GM12878 (cell line): ENCODE results near the gene DCAF11. TPM values are rescaled to one million over a fixed set of nuclear protein-coding genes. Genes with fewer than 3 reads are reported as not detected.

Experiments used
- DPF2 ChIP-seq: fragments of 450-650 bp; IDR thresholded peaks from 2 replicates; pipeline ENCODE4 v1.6.1; 2017; ENCODE audit warnings: mild to moderate bottlenecking
- FOS ChIP-seq: IDR thresholded peaks from 3 replicates; pipeline ENCODE4 v1.6.1; 2011; ENCODE audit warnings: borderline replicate concordance; ENCODE audit not compliant: insufficient read length; ENCODE audit errors: extremely low read depth
- IKZF2 ChIP-seq, 2 experiments: fragments of 450-650 bp; IDR thresholded peaks; 2 replicates each; pipeline ENCODE4 v1.6.1; 2017; ENCODE audit warnings: mild to moderate bottlenecking in 2 of 2, moderate library complexity in 2 of 2
- IRF3 ChIP-seq: fragments of 450-650 bp; IDR thresholded peaks from 2 replicates; pipeline ENCODE4 v1.6.1; 2014; ENCODE audit warnings: mild to moderate bottlenecking
- IRF5 ChIP-seq: fragments of 450-650 bp; IDR thresholded peaks from 2 replicates; pipeline ENCODE4 v1.6.1; 2017; ENCODE audit warnings: borderline replicate concordance
- KLF5 ChIP-seq: fragments of 450-650 bp; IDR thresholded peaks from 2 replicates; pipeline ENCODE4 v1.6.1; 2014; ENCODE audit warnings: mild to moderate bottlenecking; ENCODE audit not compliant: partially characterized antibody
- MTA2 ChIP-seq: fragments of 450-650 bp; IDR thresholded peaks from 2 replicates; pipeline ENCODE4 v1.6.1; 2016; ENCODE audit warnings: low read depth, mild to moderate bottlenecking, moderate library complexity
- MYB ChIP-seq: fragments of 150-350 bp; IDR thresholded peaks from 2 replicates; pipeline ENCODE4 v1.6.1; 2014; ENCODE audit warnings: mild to moderate bottlenecking, low read depth, low read length, borderline replicate concordance
- NBN ChIP-seq: fragments of 450-650 bp; IDR thresholded peaks from 2 replicates; pipeline ENCODE4 v1.6.1; 2016
- PRDM15 ChIP-seq: fragments of 450-650 bp; formaldehyde crosslinking; IDR thresholded peaks from 2 replicates; pipeline ENCODE4 v1.4.0; 2020; ENCODE audit warnings: mild to moderate bottlenecking, moderate library complexity
- RFX5 ChIP-seq: IDR thresholded peaks from 2 replicates; pipeline ENCODE4 v1.6.1; 2011; ENCODE audit warnings: low read depth, low read length, improper control_type of control experiment
- TCF7 ChIP-seq: IDR thresholded peaks from 2 replicates; pipeline ENCODE4 v1.6.1; 2014; ENCODE audit warnings: antibody characterized with exemption, borderline replicate concordance
- ZNF207 ChIP-seq: fragments of 450-650 bp; IDR thresholded peaks from 2 replicates; pipeline ENCODE4 v1.6.1; 2014; ENCODE audit warnings: antibody characterized with exemption, mild to moderate bottlenecking, borderline replicate concordance
- ZNF24 ChIP-seq: fragments of 450-650 bp; IDR thresholded peaks from 2 replicates; pipeline ENCODE4 v1.6.1; 2017; ENCODE audit warnings: antibody characterized with exemption, mild to moderate bottlenecking
- polyA plus RNA-seq, 11 experiments: library from polyadenylated mRNA; depleted of rRNA in 4 of 11; unstranded in 6 of 11; stranded (reverse) in 5 of 11; fragments of >200 nt; fragmentation: Nextera tagmentation in 4 of 11; fragmentation: Illumina TruSeq in 1 of 11; extraction: Ambion mirVana in 4 of 11; extraction: Trizol in 1 of 11; gene quantifications; 1 replicate in 1 of 11; 2 replicates in 10 of 11; pipeline versions ENCODE4 v1.2.1 to v1.2.3, GENCODE V29; 2011 to 2016; ENCODE audit warnings: inconsistent platforms in 2 of 11, missing spikeins in 2 of 11, low read depth in 1 of 11
- total RNA-seq, 4 experiments: library from RNA; depleted of rRNA in 3 of 4; stranded (reverse); fragments of >200 nt in 3 of 4; fragmentation: Illumina TruSeq in 1 of 4; extraction: Trizol in 1 of 4; gene quantifications; 2 replicates each; pipeline versions ENCODE4 v1.2.1 to v1.2.3, GENCODE V29; 2013 to 2021

DCAF11 gene
- total and polyA plus RNA-seq, 10 of the 15 experiments (the other 5 are each of a cell fraction or from before 2014, with no cell fraction given) = 13.4 to 91.2 (median 68.7) TPM

GRCh38 chr14:24075485-24076301, 38.9 kb upstream of the DCAF11 start (continued):
- TF ChIP-seq DPF2 (no peak), NBN (no peak), KLF5 (no peak), MYB (no peak), RFX5 (no peak), PRDM15 (no peak), TCF7 (no peak), IRF3 (no peak), IKZF2 (IDR thresholded peaks at IDR 0.05) (peak in 1 of 2 experiments; percentile 17; a peak in 1 of 4 replicates), FOS (no peak), IRF5 (no peak), ZNF207 (no peak), ZNF24 (no peak), MTA2 (0 out of 2 replicates have a peak, but pooled peaks have one; percentile 19)
